ENCODE results near the gene POU2F3.
A peak's percentile ranks its signal among the peaks of the same experiment; 100 is the strongest.

Gene POU2F3

GRCh38 chr11:120210626-120211521 lies 29.1 kb upstream of the POU2F3 start, which contains the start of gene OAF:
Gene OAF, plus strand, starts transcription at chr11:120211032. Its CDS starts 248 bp downstream, at chr11:120211280.
- peak; percentile 38 for DNase-seq (ENCODE audit: low read depth)

- DNase-seq (ENCODE audit: low read depth): no peak
Observed at GRCh38 chr11:120211522-120212258, 28.2 kb upstream of the POU2F3 start.

- no peak for DNase-seq (ENCODE audit: low read depth)
Observed at GRCh38 chr11:120212259-120212878, 27.6 kb upstream of the POU2F3 start.

GRCh38 chr11:120212926-120213325 lies 27.0 kb upstream of the POU2F3 start:
- DNase-seq (ENCODE audit: low read depth): no peak

GRCh38 chr11:120214581-120214980 lies 25.4 kb upstream of the POU2F3 start:
- no peak for DNase-seq (ENCODE audit: low read depth)

- DNase-seq (ENCODE audit: low read depth): no peak
Observed at GRCh38 chr11:120215634-120216033, 24.3 kb upstream of the POU2F3 start.

- no peak for DNase-seq (ENCODE audit: low read depth)
Observed at GRCh38 chr11:120216426-120217102, 23.4 kb upstream of the POU2F3 start.

- DNase-seq (ENCODE audit: low read depth): no peak
Observed at GRCh38 chr11:120217526-120217925, 22.4 kb upstream of the POU2F3 start.

- DNase-seq (ENCODE audit: low read depth): no peak
Observed at GRCh38 chr11:120217941-120218694, 21.8 kb upstream of the POU2F3 start.

- no peak for DNase-seq (ENCODE audit: low read depth)
Observed at GRCh38 chr11:120218695-120219033, 21.3 kb upstream of the POU2F3 start.

GRCh38 chr11:120219232-120219937 lies 20.6 kb upstream of the POU2F3 start:
- no peak for DNase-seq (ENCODE audit: low read depth)

- DNase-seq (ENCODE audit: low read depth): no peak
Observed at GRCh38 chr11:120219938-120220746, 19.8 kb upstream of the POU2F3 start.

- no peak for DNase-seq (ENCODE audit: low read depth)
Observed at GRCh38 chr11:120220747-120221037, 19.2 kb upstream of the POU2F3 start.

- no peak for DNase-seq (ENCODE audit: low read depth)
Observed at GRCh38 chr11:120221115-120221752, 18.7 kb upstream of the POU2F3 start.

GRCh38 chr11:120222916-120223315 lies 17.0 kb upstream of the POU2F3 start:
- DNase-seq (ENCODE audit: low read depth): no peak

GRCh38 chr11:120223793-120224192 lies 16.1 kb upstream of the POU2F3 start:
- DNase-seq (ENCODE audit: low read depth): no peak

GRCh38 chr11:120224361-120224760 lies 15.6 kb upstream of the POU2F3 start:
- DNase-seq (ENCODE audit: low read depth): no peak

GRCh38 chr11:120224972-120225909 lies 14.7 kb upstream of the POU2F3 start:
- DNase-seq (ENCODE audit: low read depth): no peak

GRCh38 chr11:120226242-120226641 lies 13.7 kb upstream of the POU2F3 start:
- DNase-seq (ENCODE audit: low read depth): no peak

Data from activated T-cell treated with anti-CD3 and anti-CD28 coated beads for 48 hours (primary cell).